Activated CD8-positive, alpha-beta memory T cell treated with anti-CD3 and anti-CD28 coated beads, Interleukin-2, amount 50 U/mL, for 4 hours (primary cell): Measurements from ENCODE around the gene A3GALT2.

Experiments
- DNase-seq: peaks from one replicate; pipeline ENCODE4 v3.0.0-alpha.2; 2020

A3GALT2 gene

GRCh38 chr1:33320619-33321165 is at the start of gene A3GALT2:
TSS of gene A3GALT2 (minus strand) at chr1:33321098. CDS start at chr1:33321098, 0 bp downstream.
- DNase-seq: no peak

- DNase-seq: no peak
Measured at GRCh38 chr1:33370301-33370700, 49.4 kb upstream of the A3GALT2 start.

DNA sequence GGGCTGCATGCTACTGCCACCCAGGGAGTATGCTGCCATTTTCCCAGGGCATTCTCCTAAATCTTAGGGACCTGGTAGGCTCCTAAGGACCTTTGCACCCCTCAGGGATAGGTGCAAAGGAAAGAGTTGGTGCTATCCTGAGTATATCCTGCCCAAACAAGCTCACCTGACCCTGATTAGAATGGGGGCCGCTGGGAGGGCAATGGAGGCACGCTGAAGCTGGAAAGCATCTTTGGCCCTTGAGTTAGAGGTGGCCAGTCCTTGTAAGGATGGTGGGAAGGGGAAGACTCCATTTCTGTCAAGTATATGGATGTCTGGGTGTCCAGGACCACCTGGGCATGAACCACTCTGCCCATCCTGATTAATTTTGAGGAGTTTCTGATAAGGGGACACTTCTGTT is 48.9 kb upstream of the A3GALT2 start:
- DNase-seq: no peak

GRCh38 chr1:33369081-33369480 is 48.2 kb upstream of the A3GALT2 start:
- no peak for DNase-seq

GRCh38 chr1:33368431-33368830 is 47.5 kb upstream of the A3GALT2 start:
- no peak for DNase-seq

GRCh38 chr1:33367485-33368405 is 46.8 kb upstream of the A3GALT2 start:
- peak; percentile 87 for DNase-seq

DNA sequence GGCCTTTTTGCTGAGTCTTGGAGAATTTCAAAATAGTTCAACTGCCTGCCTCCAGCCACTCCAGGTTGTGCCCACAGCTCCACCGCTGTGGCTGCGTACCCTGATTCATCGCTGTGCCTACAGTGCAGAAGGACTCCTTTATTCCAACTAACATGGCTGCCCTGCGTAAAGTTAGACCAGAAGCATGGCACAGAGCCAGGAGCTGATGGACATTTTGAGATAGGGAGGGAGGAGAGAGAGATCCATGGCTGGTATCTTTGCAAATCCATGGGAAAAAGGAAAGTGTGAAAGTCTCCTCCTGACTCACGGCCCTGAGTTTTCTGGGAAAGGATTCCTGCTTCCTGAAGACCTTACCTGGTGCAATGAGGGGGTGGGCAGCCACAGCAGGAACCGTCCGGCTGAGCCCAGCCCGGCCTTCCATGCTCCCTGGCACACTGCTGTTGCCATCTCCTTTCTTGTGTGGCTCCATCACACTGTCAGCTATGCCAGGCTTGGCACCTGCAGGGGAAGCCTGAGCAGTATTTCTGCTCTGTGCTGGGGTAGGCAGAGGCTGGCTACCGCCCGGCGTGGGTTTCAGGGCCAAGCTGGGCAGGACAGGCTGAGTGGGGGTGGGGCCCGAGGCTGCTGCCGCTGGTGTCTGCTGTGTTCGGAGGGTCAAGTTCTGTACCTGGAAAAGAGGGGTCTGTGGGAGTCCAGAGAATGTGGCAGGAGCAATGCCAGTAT is 46.0 kb upstream of the A3GALT2 start:
- DNase-seq: no peak

GRCh38 chr1:33365560-33365997 is 44.7 kb upstream of the A3GALT2 start:
- DNase-seq: no peak

- no peak for DNase-seq
Measured at GRCh38 chr1:33364565-33364918, 43.6 kb upstream of the A3GALT2 start.

DNA sequence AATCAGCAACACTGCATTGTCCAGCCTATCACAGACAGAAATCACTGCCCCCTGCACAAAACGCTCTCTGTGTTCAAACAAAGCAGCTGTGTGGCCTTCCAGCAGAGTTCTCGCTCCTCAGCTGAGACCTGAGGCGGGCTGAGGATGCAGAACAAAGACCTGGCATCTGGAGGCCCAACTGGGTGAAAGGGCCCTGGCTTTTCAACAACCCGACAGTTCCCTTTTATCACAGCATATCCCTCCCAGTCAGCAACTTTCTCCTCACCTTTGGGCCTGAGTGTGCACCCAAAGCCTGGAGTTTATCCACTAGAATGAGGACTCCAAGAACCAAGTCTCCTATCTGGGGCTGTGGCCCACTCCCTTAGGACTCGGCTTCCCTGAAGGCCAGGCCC is 42.6 kb upstream of the A3GALT2 start:
- DNase-seq: no peak

GRCh38 chr1:33363021-33363420 is 42.1 kb upstream of the A3GALT2 start:
- DNase-seq: no peak

DNA sequence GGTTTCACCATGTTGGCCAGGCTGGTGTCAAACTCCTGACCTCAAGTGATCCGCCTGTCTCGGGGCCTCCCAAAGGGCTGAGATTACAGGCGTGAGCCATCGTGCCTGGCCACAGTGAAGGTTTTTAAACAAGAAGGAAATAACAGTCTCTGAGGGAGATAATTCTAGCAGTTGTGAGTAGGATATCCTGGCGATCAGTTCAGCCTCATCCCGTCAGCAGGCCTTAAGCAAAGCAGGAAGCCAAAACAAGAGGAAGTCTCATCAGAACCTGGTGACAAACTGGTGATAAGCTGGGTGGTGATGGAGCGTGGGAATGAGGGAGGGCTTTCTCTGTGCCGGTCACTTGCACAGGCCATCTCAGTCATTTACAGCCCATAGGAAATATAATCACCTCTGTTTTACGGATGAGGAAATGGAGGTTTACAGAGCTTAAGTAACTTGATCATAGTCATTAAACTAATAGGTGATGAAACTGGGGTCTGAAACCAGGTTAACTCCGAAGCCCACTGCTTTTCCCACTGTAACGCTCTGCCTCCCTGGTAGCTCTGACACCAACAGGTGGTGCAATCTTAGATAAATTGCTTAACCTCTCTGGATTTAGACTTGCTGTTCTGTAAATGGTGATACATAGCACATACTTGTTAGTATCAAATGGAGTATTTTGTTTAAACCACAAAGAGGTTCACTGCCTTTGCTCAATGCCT is 40.8 kb upstream of the A3GALT2 start:
- no peak for DNase-seq

GRCh38 chr1:33360367-33360766 is 39.5 kb upstream of the A3GALT2 start:
- DNase-seq: no peak

DNA sequence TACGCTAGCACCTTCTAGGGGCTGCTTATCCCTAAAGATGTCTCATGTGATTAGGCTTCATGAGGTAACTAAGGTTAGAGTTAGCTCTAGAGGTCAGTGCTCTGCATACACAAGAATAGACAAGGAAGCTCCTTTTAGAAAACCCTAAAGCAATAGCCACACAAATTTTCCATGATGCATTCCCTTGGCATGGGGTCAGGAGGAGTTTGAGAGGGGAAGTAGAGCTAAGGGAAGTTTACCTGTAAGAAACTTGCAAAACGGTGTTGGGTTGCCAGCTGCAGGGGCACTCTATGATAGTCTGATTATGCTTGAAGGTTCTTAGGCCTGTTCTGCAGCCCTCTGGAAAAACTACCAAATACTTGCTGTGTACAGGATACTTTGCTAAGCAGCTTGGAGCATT is 39.0 kb upstream of the A3GALT2 start:
- no peak for DNase-seq

DNA sequence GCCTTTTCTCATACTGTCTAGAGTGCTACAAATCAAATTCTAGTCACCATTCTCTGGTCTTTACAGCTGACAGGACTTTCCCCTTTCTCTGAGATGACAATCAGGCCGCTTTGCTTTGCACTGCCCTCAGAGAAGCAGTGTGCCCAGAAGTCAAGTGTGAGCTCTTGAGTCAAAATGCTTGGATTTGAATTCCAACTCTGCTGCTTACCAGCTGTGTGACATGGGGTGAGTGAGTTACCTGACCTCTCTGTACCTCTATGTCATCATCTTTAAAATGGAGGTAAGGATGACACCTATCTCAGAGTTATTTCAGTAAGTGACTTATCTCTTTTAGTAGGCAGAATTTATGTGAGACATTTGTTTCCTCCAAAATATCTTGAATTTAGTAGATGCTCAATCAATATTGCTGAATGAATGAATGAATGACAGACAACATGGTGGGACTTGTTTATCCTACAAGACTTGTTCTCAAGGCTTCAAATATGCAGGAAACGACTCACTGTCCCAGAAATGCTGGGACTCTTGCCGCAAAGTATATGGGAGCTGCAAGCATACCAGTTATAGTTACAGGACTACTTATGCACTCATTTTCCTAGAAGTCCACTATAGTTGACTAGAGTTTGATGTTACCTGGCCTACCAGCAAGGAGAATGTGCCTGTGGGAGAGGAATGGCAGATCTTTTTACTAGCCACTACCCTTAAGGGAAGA is 38.1 kb upstream of the A3GALT2 start:
- DNase-seq: no peak

- no peak for DNase-seq
Measured at GRCh38 chr1:33358114-33358794, 37.4 kb upstream of the A3GALT2 start.

- no peak for DNase-seq
Measured at GRCh38 chr1:33357099-33357498, 36.2 kb upstream of the A3GALT2 start.

GRCh38 chr1:33354707-33355316 is 33.9 kb upstream of the A3GALT2 start:
- no peak for DNase-seq

- DNase-seq: no peak
Measured at GRCh38 chr1:33353531-33353930, 32.6 kb upstream of the A3GALT2 start.

DNA sequence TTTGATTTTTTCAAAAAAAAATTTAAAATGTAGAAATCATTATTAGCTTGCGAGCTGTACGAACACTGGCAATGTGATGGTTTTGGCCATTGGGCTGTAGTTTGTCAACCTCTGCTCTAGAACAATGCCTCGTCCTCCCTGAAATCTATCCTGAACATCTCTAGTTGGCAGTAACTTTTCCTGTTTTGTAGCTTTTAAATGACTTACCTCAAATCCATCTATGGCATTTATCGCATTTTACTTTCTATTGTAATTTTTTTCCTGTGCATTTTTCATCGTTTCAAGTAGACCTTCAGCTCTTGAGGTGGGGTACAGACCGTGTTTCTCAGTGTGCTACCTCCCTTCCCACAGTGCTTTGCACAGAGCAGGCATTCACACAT is 30.4 kb upstream of the A3GALT2 start:
- DNase-seq: no peak

DNA sequence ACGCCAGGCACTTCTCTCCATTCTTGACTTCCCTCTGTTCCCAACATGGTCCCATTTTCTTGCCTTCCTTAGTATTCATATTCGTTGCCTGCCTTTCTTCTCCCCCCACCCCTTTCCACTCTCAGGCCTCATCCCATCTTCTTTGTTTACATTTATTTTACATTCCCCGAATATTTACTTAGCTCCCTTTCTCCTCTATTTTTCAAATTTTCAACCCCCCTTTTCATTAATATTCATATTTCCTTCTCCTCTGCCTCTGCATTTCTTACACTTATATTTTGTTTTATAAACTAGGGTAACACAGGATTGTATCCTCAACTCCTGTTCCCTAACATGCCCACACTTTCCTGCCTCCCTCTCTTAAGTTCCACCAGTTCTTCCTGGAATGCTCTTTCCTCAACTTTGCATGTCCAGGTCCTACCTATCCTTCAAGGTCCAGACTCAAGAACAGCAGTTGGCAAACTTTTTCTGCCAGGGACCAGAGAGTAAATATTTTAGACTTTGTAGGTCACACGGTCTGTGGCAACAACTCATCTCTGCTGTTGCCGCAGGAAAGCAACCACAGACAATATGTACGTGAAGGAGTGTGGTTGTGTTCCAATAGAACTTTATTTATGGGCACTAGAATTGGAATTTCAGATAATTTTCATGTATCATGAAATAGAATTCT is 29.8 kb upstream of the A3GALT2 start:
- DNase-seq: no peak
